ENCODE data around the gene GTF2F2.

GTF2F2 gene

DNA sequence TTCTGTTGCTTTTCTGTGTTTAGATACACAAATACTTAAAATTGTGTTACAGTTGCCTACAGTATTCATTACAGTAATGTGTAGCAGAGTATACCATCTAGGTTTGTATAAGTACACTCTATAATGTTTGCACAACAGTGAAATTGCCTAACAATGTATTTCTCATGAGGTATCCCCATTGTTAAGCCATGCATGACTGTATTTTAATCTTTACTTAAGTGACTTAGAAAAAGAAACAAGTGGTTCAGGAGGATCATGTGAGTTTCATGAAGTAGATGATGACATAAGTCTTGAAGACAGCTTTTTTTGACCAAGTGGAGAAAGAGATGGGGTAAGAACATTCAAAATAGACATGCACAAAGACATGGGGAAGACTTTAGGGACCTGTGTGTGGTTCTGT lies 88.9 kb downstream of the GTF2F2 start:
- H3K4me3 ChIP-seq (ENCODE audit: low read depth, low read length): no peak overlapping the region

DNA sequence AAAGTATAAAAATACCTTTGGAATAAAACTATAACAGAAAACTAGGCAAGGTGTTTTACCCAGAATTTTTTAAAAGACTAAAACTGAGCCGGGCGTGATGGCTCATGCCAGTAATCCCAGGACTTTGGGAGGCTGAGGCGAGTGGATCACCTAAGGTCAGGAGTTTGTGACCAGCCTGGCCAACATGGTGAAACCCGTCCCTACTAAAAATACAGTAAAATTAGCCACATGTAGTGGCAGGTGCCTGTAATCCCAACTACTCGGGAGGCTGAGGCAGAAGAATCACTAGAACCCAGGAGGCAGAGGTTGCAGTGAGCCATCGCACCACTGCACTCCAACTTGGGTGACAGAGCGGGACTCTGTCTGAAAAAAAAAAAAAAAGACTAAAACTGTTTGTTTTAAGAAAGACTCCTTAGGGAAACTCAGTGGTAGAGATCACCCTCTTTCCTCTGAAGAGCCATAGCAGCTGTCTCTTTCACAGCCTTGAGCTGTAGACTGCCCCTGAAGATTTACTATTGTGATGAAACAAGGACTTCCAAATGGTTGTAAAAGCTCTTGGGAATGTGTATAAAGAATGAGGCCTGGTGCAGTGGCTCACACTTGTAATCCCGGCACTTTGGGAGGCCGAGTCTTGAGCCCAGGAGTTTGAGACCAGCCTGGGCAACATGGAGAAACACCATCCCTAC lies 95.2 kb downstream of the GTF2F2 start:
- H3K4me3 ChIP-seq (ENCODE audit: low read depth, low read length): no peak overlapping the region

DNA sequence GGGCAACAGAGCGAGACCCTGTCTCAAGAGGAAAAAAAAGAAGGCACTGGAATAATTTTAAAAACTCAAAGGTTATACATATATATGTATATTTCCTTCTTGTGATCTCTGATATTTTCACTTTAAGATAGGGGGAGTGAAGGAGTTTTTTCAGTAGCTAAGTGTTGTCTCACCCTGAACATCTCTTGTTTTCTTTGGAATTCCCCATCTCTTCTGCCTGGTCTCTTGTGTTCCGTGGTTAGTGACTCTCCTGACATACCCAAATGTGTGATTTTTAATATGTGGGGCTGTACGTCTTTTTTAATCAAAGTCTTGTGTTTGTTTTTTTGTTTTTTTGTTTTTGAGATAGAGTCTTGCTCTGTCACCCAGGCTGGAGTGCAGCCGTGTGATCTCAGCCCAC lies 95.9 kb downstream of the GTF2F2 start:
- no peak overlapping the region for H3K4me3 ChIP-seq (ENCODE audit: low read depth, low read length)

DNA sequence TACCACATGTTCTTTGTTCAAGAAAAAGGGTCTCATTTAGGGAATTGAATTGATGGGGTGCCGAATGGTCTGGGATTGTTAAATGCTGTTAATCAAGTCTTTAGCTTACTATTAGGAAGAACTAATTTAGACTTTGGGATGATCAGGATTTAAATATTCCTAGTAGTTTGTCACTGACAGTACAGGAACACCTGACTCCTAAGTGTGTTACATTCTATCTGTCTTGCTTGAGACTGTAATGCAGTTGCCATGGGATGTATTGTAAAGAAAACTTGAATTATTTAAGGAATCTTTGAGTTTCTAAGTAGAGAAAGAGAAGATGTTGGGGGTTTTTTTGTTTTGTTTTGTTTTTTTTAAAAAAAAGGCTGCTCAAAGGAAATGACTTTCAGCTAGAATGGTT lies 98.4 kb downstream of the GTF2F2 start:
- H3K4me3 ChIP-seq (ENCODE audit: low read depth, low read length): no peak overlapping the region

DNA sequence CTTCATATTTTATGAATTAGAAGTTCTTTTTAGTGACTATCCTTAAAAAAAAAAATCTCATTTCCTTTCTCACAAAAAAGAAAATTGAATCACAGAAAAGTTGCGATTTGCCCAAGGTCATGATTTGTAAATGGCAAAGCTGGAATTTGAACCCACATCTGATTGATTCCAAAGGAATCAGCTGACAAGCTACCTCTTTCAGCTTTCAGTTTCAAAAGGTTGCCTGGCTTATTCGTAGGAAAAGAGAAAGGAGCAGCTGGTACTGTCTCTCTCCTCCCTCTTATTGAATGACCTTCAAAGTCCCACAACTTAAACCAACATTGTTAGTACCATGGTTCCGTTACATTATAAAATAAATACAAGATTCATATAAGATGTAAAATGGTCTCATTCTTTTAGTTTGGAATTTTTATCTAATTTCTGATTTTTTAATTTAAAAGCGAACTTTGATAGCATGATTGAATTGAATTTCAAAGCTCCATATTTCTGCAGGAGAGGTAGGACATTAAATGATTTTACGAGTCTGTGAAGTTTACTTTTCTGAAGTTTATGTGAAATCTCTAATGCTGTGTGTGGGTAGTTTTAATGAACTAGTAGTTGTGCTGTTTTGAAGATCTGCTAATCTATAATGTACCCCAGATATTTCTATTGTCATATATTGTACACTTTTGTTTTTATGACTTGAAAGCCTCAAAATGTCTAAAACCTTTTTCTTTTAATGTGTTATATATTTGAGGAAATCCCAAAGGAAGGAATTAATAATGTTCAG lies 99.0 kb downstream of the GTF2F2 start:
- H3K4me3 ChIP-seq (ENCODE audit: low read depth, low read length): no peak overlapping the region

DNA sequence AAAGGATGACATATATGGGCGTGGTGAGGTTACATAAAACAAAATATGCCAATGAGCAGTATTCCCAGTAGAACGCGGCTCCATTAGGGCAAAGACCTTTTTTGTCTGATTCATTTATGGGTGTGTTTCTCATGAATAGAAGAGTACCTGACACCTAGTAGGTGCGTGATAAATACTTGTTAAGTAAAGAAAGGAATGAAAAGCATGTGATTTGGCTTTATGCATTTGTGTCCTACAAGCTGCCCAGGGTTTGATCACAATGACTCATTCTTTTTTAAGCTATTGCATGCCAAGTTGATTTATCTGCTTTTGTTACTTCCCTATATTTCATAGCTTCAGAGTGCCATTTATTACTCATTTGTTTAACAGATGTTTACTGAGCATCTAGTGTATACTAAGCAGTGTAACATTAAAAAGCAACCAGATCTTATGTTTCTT lies 99.6 kb downstream of the GTF2F2 start:
- H3K4me3 ChIP-seq (ENCODE audit: low read depth, low read length): no peak overlapping the region

DNA sequence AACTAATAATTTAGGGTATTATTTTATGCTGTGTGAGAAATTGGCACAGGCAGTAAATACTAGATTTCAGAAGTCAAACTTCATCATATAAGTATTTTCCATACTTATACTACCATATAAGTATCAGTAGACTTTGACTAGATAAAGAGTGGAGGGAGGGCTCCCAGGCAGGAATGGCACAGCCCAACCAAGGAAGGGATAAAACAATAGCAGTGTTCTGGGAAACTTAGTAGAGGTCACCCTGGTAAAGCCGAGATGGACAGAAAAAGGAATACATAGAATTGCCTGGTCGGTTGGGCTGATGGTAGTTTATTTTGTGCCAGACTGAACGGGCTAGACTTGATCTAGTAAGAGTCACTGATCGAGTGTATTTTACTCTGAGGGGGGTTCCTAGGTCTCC lies 100.1 kb downstream of the GTF2F2 start:
- no peak overlapping the region for H3K4me3 ChIP-seq (ENCODE audit: low read depth, low read length)

DNA sequence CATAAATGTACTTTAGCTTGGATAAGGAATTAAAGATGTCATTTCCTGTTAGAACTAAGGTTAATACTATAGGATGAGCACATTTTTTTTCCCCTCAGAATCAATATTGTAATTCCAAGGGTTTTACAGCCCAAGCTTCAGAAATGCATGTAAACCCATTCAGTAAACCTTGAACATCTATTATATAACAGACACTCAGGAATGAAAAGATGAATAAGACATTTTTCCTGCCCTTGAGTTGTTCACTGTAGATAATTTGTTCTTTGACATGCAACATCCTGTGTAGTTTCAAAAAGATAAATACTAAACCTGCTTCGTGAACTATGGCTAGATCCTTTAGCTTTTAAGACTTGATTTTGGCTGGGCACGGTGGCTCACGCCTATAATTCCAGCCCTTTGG lies 102.2 kb downstream of the GTF2F2 start:
- no peak overlapping the region for H3K4me3 ChIP-seq (ENCODE audit: low read depth, low read length)

DNA sequence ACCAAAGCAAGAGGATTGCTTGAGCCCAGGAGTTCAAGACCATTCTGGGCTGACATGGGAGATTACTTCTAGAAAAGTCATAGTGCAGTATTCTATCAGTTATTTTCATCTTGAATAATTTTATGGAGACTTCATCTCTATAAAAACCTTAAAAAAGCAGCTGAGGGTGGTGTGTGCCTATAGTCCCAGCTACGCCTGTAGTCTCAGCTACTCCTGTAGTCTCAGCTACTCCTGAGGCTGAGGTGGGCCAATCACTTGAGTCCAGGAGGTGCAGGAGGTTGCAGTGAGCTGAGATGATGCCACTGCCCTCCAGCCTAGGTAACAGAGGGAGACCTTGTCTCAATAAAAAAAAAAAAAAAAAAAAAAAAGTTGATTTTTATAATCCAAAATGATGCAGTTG lies 102.6 kb downstream of the GTF2F2 start:
- no peak overlapping the region for H3K4me3 ChIP-seq (ENCODE audit: low read depth, low read length)

DNA sequence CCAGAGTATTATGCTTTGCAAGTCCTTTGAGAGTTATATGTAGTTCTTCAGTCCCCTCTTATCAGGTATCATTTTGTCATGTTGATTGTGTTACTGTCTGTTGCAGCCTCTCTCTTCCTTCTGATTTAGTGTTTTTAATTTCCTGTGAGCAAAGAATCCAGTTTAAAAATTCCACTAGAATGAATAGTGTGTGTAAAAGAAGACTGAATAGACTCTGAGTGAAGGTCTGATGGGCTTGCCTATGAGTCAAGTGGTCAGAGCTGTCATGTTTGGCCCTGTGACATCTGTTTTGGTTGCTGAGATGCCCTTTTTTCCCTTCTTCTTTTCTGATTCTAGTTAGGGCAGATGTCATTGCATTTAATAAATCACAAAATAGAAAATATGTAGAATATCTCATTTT lies 103.9 kb downstream of the GTF2F2 start:
- H3K4me3 ChIP-seq (ENCODE audit: low read depth, low read length): no peak overlapping the region

DNA sequence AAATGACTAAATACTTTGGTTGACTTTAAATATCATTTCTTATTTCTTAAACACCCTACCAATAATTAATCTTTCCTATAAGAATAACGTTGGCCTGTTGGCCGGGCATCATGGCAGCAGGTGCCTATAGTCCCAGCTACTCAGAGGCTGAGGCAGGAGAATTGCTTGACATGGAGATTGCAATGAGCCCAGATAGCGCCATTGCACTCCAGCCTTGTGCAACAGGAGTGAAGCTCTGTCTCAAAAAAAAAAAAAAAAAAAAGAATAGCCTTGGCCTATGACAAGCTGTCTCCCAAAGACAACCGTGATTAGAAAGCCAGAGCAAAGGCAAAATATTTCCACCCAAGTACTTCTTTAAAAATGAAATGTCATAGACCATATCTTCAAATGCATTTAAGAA lies 105.1 kb downstream of the GTF2F2 start:
- H3K4me3 ChIP-seq (ENCODE audit: low read depth, low read length): no peak overlapping the region

DNA sequence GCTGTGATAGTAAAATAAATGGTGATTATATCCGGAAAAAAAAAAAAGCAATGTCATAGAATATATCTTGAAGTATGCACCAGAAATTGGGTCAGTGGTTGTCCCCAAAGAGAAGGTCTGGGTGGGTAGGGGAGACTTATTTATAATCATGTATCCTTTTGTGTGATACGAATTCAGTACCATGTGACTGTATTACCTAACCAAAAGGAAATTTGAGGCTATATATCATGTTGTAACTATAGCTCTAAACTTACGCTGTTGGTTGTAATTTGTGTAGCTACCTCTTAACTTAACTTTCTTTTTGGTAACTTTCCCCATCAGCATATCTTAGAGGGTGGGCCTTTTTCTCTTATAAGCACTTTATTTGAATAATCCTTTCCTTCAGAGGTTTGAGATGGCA lies 105.7 kb downstream of the GTF2F2 start:
- H3K4me3 ChIP-seq (ENCODE audit: low read depth, low read length): no peak overlapping the region

DNA sequence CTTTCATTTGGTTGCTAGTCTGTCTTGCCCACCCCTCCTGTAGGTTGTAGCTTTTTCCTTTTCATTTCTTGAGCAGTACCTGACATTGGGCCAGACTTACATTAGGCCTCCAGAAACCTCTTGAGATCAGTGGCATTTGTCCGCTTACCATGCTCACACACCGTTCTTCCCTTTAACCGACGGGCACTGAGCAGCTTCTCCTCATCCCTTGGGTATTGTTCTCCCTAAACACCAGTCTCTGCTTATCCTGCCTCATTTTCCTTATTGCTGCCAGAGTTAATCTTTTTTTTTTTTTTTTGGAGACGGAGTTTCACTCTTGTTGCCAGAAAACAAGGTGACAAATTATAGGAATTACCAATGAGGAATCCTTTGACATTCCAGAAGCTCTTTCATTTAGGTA lies 107.7 kb downstream of the GTF2F2 start:
- no peak overlapping the region for H3K4me3 ChIP-seq (ENCODE audit: low read depth, low read length)

DNA sequence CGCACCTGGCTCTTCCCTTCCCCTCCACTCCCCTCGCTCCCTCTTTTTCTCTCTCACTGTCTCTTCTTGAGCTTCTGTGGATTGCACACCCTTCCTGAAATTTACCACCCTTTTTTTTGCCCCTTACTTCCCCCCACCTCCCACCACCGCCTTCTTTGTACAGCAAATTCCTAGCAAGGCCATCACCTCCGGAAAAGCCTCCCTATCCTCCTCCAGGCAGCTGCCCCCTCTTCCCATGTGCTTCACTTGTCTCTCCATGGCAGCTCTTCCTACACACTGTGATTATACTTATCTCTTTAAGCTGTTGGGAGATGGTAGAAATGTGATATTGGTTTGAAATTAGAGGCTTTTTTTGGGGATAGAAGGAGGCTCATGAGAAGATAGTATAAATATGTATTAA lies 108.9 kb downstream of the GTF2F2 start:
- H3K4me3 ChIP-seq (ENCODE audit: low read depth, low read length): no peak overlapping the region

DNA sequence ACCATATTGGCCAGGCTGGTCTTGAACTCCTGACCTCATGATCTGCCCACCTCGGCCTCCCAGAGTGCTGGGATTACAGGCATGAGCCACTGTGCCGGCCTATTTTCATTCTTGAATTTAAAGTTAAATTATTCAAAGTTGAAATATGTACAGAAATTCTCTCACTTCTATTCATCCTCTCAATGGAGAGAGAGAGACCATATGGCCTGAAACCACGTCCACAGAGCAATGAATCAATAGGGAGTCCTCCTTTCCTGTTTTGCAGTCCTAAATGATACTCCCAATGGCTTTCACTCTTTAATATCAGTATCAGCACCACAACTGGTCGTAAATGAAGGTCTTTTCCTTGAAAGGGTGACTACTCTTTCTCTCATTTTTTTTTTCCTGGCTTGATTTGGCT lies 111.0 kb downstream of the GTF2F2 start:
- no peak overlapping the region for H3K4me3 ChIP-seq (ENCODE audit: low read depth, low read length)

DNA sequence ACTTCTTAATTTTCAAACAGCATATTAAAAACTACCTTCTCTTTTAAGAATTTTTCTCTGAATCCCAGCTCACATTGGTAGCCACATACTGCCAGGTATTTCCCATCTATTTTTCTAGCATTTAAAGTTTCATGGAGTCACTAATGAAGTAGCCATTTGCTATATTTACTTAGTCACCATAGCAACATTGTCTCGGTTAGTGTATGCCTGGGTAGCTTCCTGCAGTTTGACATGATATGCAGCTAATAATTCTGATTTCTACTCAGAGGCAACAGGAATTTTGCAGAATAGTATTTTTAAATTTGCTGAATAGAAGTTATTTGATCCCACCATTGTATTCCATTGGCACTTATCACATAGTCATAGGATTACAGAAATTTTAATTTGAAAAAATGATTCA lies 111.4 kb downstream of the GTF2F2 start:
- H3K4me3 ChIP-seq (ENCODE audit: low read depth, low read length): no peak overlapping the region

DNA sequence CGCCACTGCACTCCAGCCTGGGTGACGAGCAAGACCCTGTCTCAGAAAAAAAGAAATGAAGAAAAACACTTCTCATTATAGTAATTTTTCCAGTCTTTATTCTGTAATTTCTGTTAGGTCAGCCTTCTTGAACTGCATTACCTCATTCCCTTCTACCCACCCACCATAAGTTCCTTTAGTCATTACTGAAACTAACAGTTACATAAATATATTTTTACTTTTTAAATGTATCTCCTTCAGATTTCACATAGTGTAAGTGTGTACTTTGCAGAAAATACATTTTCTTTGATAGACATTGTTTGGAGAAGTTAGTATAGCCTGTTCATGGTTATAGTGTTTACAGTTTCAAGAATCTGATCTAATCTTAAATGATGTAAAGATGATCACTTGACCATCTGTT lies 112.3 kb downstream of the GTF2F2 start:
- no peak overlapping the region for H3K4me3 ChIP-seq (ENCODE audit: low read depth, low read length)

DNA sequence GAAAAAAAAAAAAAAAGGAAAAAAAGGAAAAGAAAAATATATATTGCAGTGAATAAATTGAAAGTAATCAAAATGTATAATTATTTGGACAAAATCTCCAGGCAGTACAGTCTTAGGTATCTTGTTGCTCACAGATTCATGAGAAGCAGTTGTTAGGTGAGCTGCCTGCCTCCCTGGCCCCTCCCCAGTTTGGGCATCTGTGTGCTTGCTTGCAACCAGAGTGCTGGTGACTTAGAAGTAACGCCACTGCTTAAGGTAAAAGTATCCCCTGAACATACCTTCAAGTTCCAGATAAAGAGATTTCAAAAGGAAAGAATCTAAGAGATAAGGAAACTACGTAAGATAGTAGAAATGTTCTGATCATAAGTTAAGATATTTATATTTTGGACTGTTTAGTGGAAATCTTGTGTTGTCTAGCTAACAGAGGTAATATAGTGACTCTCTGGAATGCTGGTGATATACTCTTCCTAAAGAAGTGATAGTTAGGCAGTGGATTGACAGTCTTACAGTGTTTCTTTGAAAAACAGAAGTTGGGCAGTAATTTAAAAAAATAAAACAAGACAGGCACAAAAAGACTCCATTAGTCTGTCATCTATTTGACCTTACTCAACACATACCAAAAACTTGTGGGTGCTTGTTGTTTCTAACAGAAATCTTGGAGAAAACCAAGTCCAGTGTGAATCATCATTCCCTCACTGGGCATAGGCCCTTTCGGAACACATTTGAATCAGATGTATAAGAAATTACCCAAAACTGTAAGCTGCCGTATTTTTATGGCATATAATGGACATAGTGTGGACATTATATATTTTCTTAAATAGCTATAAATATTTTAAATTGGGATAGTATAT lies 118.9 kb downstream of the GTF2F2 start:
- no peak overlapping the region for H3K4me3 ChIP-seq (ENCODE audit: low read depth, low read length)

DNA sequence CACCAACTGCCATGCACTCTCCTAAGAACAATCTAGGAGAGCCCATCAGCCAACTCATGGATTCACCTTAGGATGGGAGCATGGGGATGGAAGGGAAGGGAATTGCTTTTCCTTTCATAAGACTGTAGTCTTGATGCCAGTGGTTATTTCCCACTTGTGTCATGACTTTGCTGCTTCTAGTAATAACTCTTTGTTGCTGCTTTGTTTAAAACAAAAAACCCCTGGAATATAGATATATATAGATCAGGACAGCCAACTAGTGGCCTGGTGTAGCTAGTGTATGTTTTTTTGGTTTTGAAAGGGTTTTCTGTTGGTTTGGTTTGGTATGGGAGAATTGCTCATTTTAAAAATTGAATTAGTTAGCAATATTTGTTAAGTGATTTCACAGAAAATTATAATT lies 119.8 kb downstream of the GTF2F2 start:
- H3K4me3 ChIP-seq (ENCODE audit: low read depth, low read length): no peak overlapping the region

DNA sequence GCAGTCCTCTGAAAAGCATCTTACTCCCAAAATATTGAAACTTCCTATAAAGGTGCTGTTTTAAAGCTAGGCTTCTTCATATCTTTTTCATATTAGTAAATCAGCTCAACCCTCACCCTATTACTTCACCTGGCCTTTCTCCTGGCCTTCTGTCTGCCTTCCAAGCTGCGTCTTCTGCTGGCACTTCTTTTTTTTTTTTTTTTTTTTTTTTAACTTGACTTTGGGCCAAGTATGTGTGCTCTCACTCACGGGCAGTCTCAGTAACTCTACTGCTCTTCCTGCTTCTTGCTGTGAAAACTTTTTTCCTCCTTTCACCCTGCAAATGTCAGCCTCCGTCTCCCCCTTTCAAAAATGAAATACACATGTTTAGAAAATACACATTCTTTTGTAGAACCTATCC lies 121.8 kb downstream of the GTF2F2 start:
- H3K4me3 ChIP-seq (ENCODE audit: low read depth, low read length): no peak overlapping the region

DNA sequence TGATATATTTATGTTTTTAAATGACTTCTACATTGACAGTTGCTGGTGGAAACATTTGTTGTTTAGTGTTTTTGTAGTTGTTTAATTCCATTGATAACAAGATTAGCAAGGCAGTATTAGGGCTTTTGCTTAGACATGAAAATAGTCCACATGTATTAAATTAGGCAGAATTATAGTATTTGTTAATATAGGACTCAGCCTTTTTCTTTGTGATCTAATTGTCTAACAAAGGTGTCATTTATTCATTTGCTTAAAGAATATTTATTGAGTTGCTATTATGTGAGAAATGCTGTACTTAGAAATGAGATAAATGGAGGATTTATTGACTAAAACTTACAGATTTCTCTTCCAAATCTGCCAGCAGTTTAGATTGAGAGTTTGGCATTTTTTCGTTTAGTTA lies 122.2 kb downstream of the GTF2F2 start:
- H3K4me3 ChIP-seq (ENCODE audit: low read depth, low read length): no peak overlapping the region

DNA sequence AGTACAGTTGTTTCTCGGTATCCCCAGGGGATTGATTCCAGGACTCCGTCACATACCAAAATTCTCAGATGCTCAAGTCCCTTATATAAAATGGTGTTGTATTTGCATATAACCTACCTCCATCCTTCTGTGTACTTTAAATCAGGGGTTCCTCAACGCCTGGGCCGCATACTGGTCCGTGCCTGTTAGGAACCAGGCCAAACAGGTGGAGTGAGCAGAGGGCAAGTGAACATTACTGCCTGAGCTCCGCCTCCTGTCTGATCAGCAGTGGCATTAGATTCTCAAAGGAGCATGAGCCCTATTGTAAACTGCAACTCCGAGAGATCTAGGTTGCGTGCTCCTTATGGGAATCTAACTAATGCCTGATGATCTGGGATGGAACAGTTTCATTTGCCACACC lies 122.8 kb downstream of the GTF2F2 start:
- no peak overlapping the region for H3K4me3 ChIP-seq (ENCODE audit: low read depth, low read length)
